Loucy (cell line): ENCODE data around the gene SYT8.

ENCODE experiments used
- EZH2phosphoT487 ChIP-seq: fragments of 200-600 bp; IDR thresholded peaks from 2 replicates; pipeline ENCODE4 v1.6.1; 2018; ENCODE audit warnings: antibody characterized with exemption, mild to moderate bottlenecking, moderate library complexity, borderline replicate concordance
- TF ChIP-seq, protein P1 (sequence below): fragments of 200-600 bp; sonication (generic); conservative IDR thresholded peaks from 2 replicates; pipeline ENCODE4 v1.5.1; 2014; ENCODE audit warnings: mild to moderate bottlenecking, antibody characterized with exemption, low read length

DNA sequence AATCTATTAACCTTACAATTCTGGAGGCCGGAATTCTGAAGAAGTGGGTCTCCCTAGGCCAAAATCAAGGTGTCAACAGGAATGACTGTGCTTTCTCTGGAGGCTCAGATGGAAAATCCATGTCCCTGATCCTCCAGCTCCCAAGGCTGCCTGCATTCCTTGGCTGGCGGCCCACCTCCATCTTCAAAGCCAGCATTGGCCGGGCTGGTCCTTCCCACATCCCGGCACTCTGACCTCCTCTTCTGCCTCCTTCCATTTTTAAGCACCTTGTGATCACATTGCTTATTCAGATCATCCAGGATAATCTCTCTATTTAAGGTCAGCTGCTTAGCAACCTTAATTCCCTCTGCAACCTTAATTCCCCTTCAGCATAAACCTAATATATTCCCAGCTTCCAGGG is 48.3 kb upstream of the SYT8 start:
- TF ChIP-seq, protein P1, sequence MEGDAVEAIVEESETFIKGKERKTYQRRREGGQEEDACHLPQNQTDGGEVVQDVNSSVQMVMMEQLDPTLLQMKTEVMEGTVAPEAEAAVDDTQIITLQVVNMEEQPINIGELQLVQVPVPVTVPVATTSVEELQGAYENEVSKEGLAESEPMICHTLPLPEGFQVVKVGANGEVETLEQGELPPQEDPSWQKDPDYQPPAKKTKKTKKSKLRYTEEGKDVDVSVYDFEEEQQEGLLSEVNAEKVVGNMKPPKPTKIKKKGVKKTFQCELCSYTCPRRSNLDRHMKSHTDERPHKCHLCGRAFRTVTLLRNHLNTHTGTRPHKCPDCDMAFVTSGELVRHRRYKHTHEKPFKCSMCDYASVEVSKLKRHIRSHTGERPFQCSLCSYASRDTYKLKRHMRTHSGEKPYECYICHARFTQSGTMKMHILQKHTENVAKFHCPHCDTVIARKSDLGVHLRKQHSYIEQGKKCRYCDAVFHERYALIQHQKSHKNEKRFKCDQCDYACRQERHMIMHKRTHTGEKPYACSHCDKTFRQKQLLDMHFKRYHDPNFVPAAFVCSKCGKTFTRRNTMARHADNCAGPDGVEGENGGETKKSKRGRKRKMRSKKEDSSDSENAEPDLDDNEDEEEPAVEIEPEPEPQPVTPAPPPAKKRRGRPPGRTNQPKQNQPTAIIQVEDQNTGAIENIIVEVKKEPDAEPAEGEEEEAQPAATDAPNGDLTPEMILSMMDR: no peak
- TF ChIP-seq EZH2phosphoT487: no peak
